Endodermal cell (in vitro differentiated cells): ENCODE results near the gene SLC3A2. TPM values are rescaled to one million over a fixed set of nuclear protein-coding genes. Genes with fewer than 3 reads are reported as not detected.

ENCODE experiments used
- DNase-seq: peaks from one replicate; pipeline ENCODE4 v3.0.0-alpha.2; 2017
- H3K27ac ChIP-seq: 2 replicates; pipeline ENCODE4 v1.5.1; 2013; ENCODE audit warnings: mild to moderate bottlenecking, low read depth, low read length, moderate library complexity
- H3K27me3 ChIP-seq: 2 replicates; pipeline ENCODE4 v1.6.1; 2013; ENCODE audit warnings: mild to moderate bottlenecking, low read length, moderate library complexity; ENCODE audit not compliant: insufficient read depth, control insufficient read depth, poor library complexity, severe bottlenecking
- H3K36me3 ChIP-seq: 2 replicates; pipeline ENCODE4 v1.7.0; 2013; ENCODE audit warnings: mild to moderate bottlenecking, low read length, moderate library complexity; ENCODE audit not compliant: control insufficient read depth, insufficient read depth
- H3K4me1 ChIP-seq: one replicate; pipeline ENCODE4 v1.7.0; 2013; ENCODE audit warnings: low read length; ENCODE audit not compliant: control insufficient read depth, insufficient read depth
- H3K4me3 ChIP-seq: 2 replicates; pipeline ENCODE4 v1.5.1; 2013; ENCODE audit warnings: mild to moderate bottlenecking, low read length, moderate library complexity
- H3K9ac ChIP-seq: 2 replicates; pipeline ENCODE4 v1.6.1; 2013; ENCODE audit warnings: mild to moderate bottlenecking, low read length, moderate library complexity; ENCODE audit not compliant: poor library complexity, severe bottlenecking; ENCODE audit errors: extremely low read depth
- H3K9me3 ChIP-seq: 2 replicates; pipeline ENCODE4 v1.6.1; 2013; ENCODE audit warnings: mild to moderate bottlenecking, low read length, moderate library complexity; ENCODE audit not compliant: control insufficient read depth
- H3K27ac Mint-ChIP-seq: 2 replicates; pipeline ENCODE4 v1.8.0; 2020; ENCODE audit warnings: mixed read lengths
- H3K27me3 Mint-ChIP-seq: 2 replicates; pipeline ENCODE4 v1.8.0; 2021; ENCODE audit warnings: mild to moderate bottlenecking, mixed read lengths; ENCODE audit not compliant: insufficient read depth
- H3K36me3 Mint-ChIP-seq: 2 replicates; pipeline ENCODE4 v1.8.0; 2020; ENCODE audit warnings: low read depth, mixed read lengths
- H3K4me1 Mint-ChIP-seq: 2 replicates; pipeline ENCODE4 v1.8.0; 2020; ENCODE audit warnings: mixed read lengths
- H3K4me3 Mint-ChIP-seq: 2 replicates; pipeline ENCODE4 v1.8.0; 2020; ENCODE audit warnings: mild to moderate bottlenecking, moderate library complexity, mixed read lengths
- H3K9me3 Mint-ChIP-seq: 2 replicates; pipeline ENCODE4 v1.8.0; 2020; ENCODE audit warnings: mild to moderate bottlenecking, mixed read lengths
- CTCF ChIP-seq: fragments of 200-600 bp; sonication (generic); conservative IDR thresholded peaks from 2 replicates; pipeline ENCODE4 v1.5.0; 2021; ENCODE audit warnings: antibody characterized with exemption, mild to moderate bottlenecking
- WGBS, 2 experiments: methylation state at CpG; one replicate each; pipeline versions ENCODE4 v1.1.5 to v1.1.7; 2013; ENCODE audit warnings: missing lambda C conversion rate in 2 of 2, mixed read lengths in 1 of 2; ENCODE audit not compliant: insufficient coverage in 1 of 2, insufficient read length in 1 of 2; 5-methylcytosine and 5-hydroxymethylcytosine counted together
- total RNA-seq, 2 donors: library from RNA; stranded (reverse); fragmentation: NEBNext Ultra II Directional in 1 of 2; extraction: Animal tissue kit (Norgen Biotek cat#: 25700) in 1 of 2; gene quantifications; 2 replicates in 1 of 2; 3 replicates in 1 of 2; pipeline ENCODE4 v1.2.1, GENCODE V29; 2021

The SLC3A2 gene
- total RNA-seq, 2 donors from 2014 or later: 438 to 488 TPM

GRCh38 chr11:62898027-62898426, 17.3 kb downstream of the SLC3A2 start:
- no peak for TF ChIP-seq CTCF
- no peak for DNase-seq
- Histone ChIP-seq H3K9me3 (no peaks in the 10 kb centered on the region), H3K36me3 (no peaks in the 10 kb centered on the region), H3K27ac (no peak overlapping the region), H3K9ac (no peak overlapping the region), H3K27me3 (no peaks in the 10 kb centered on the region), H3K4me3 (no peak overlapping the region), H3K4me1 (peaks cover 7% of the 10 kb centered on the region)
- peaks cover 11% of the 10 kb centered on the region for H3K4me1 Mint-ChIP-seq
- H3K9me3 Mint-ChIP-seq: no peaks in the 10 kb centered on the region
- no peaks in the 10 kb centered on the region for H3K36me3 Mint-ChIP-seq
- peaks cover 2% of the 10 kb centered on the region for H3K27me3 Mint-ChIP-seq
- H3K4me3 Mint-ChIP-seq: no peak overlapping the region
- H3K27ac Mint-ChIP-seq: no peak overlapping the region

DNA sequence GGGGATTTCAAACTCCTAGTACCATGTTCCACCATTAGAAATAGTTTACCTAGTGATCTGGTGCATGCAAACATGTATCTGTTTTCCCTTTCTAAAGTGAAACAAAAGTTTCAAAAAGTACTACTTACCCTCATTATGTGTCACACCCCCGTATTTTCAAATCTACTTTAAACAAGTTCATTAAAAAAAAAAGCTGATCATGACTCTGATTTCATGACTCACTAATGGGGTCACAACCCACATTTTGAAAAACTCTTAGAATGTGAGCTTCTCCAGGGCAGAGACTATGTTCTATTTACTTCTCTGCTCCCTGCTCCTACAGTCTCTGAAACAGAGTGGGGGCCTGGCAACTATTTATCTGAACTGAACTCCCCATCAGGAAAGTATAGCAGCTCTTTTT, 22.2 kb downstream of the SLC3A2 start:
- Mint-ChIP-seq H3K36me3 (no peaks in the 10 kb centered on the region), H3K27me3 (peaks cover 7% of the 10 kb centered on the region), H3K27ac (no peak overlapping the region)

GRCh38 chr11:62905296-62905695, 24.6 kb downstream of the SLC3A2 start:
- no peak for DNase-seq
- H3K9me3 Mint-ChIP-seq: no peaks in the 10 kb centered on the region

More for the DNA sequence above, 22.2 kb downstream of the SLC3A2 start:
- peaks cover 10% of the 10 kb centered on the region for H3K4me1 Mint-ChIP-seq
- H3K4me3 Mint-ChIP-seq: no peak overlapping the region
- H3K4me1 ChIP-seq: peaks cover 8% of the 10 kb centered on the region
- no peak for TF ChIP-seq CTCF
- no peaks in the 10 kb centered on the region for H3K9me3 Mint-ChIP-seq
- no peak for DNase-seq
- H3K9me3 ChIP-seq: no peaks in the 10 kb centered on the region
- H3K36me3 ChIP-seq: no peaks in the 10 kb centered on the region
- H3K4me3 ChIP-seq: no peak overlapping the region
- H3K27me3 ChIP-seq: no peaks in the 10 kb centered on the region
- no peak overlapping the region for H3K9ac ChIP-seq
- 87 to 100% methylated on average over 1 of the region's 1 CpG for WGBS, 2 experiments
- H3K27ac ChIP-seq: no peak overlapping the region

More at GRCh38 chr11:62905296-62905695, 24.6 kb downstream of the SLC3A2 start:
- Histone ChIP-seq H3K36me3 (no peaks in the 10 kb centered on the region), H3K27me3 (no peaks in the 10 kb centered on the region), H3K27ac (no peak overlapping the region), H3K4me3 (no peak overlapping the region), H3K9ac (no peak overlapping the region), H3K9me3 (no peaks in the 10 kb centered on the region), H3K4me1 (peaks cover 8% of the 10 kb centered on the region)
- Mint-ChIP-seq H3K36me3 (no peaks in the 10 kb centered on the region), H3K27me3 (peaks cover 7% of the 10 kb centered on the region), H3K27ac (no peak overlapping the region), H3K4me1 (peaks cover 16% of the 10 kb centered on the region), H3K4me3 (no peak overlapping the region)
- TF ChIP-seq CTCF: no peak
- 57 to 70% methylated on average over 3 of the region's 3 CpGs for WGBS, 2 experiments
